Measurements from ENCODE around the gene DDX17. TPM values are rescaled to one million over a fixed set of nuclear protein-coding genes. Genes with fewer than 3 reads are reported as not detected.

DDX17 gene
- 80.0 to 111 TPM (median 106 TPM) in 5 replicates for total RNA-seq (2022; extraction: Qiagen RNA extraction; ENCODE audit: low read depth)

GRCh38 chr22:38506118-38506962 is at the start of gene DDX17:
Gene DDX17, minus strand, starts transcription at chr22:38506311.

GRCh38 chr22:38467904-38468442 is 38.1 kb downstream of the DDX17 start, which contains the start of gene KDELR3:
Gene KDELR3, plus strand, starts transcription at chr22:38468096. Its CDS starts 138 bp downstream, at chr22:38468234.

GRCh38 chr22:38455076-38455529 is 51.0 kb downstream of the DDX17 start, which contains the start of gene KCNJ4:
Gene KCNJ4, minus strand, starts transcription at chr22:38455199. Its CDS starts 27,067 bp downstream, at chr22:38428132.

Other genes starting within 250 kb of the DDX17 start
- gene TMEM184B, start 233.3 kb downstream of the DDX17 start, total RNA-seq (2022; extraction: Qiagen RNA extraction; ENCODE audit: low read depth) = 35.9 to 48.3 TPM (median 43.9 TPM) in 5 replicates
- gene CSNK1E, start 188.9 kb downstream of the DDX17 start, total RNA-seq (2022; extraction: Qiagen RNA extraction; ENCODE audit: low read depth) = 91.4 to 102 TPM (median 94.7 TPM) in 5 replicates
- gene KCNJ4, start 51.1 kb downstream of the DDX17 start, total RNA-seq (2022; extraction: Qiagen RNA extraction; ENCODE audit: low read depth) = 0.09 to 0.14 TPM (median 0.12 TPM) in 4 of 5 replicates, not detected in the other
- 15.6 to 23.2 TPM (median 20.0 TPM) in 5 replicates for gene KDELR3, start 38.2 kb downstream of the DDX17 start, total RNA-seq (2022; extraction: Qiagen RNA extraction; ENCODE audit: low read depth)
- gene DMC1, start 63.9 kb upstream of the DDX17 start, total RNA-seq (2022; extraction: Qiagen RNA extraction; ENCODE audit: low read depth) = 2.8 to 5.0 TPM (median 3.5 TPM) in 5 replicates
- 0.66 to 1.1 TPM (median 0.73 TPM) in 5 replicates for gene FAM227A, start 150.1 kb upstream of the DDX17 start, total RNA-seq (2022; extraction: Qiagen RNA extraction; ENCODE audit: low read depth)
- gene CBY1, start 150.3 kb upstream of the DDX17 start, total RNA-seq (2022; extraction: Qiagen RNA extraction; ENCODE audit: low read depth) = 11.8 to 16.5 TPM (median 15.1 TPM) in 5 replicates
- gene TOMM22, start 175.6 kb upstream of the DDX17 start, total RNA-seq (2022; extraction: Qiagen RNA extraction; ENCODE audit: low read depth) = 61.6 to 82.5 TPM (median 76.0 TPM) in 5 replicates
- 27.4 to 34.6 TPM (median 32.0 TPM) in 5 replicates for gene JOSD1, start 194.6 kb upstream of the DDX17 start, total RNA-seq (2022; extraction: Qiagen RNA extraction; ENCODE audit: low read depth)
- gene GTPBP1, start 199.6 kb upstream of the DDX17 start, total RNA-seq (2022; extraction: Qiagen RNA extraction; ENCODE audit: low read depth) = 9.1 to 12.6 TPM (median 9.9 TPM) in 5 replicates
- 30.3 to 38.3 TPM (median 33.6 TPM) in 5 replicates for gene SUN2, start 249.7 kb upstream of the DDX17 start, total RNA-seq (2022; extraction: Qiagen RNA extraction; ENCODE audit: low read depth)